Stomach (tissue), 9 donors: ENCODE measurements around the gene PLA2G4A. TPM values are rescaled to one million over a fixed set of nuclear protein-coding genes. Genes with fewer than 3 reads are reported as not detected.

ENCODE experiments used
- DNase-seq, 2 donors: peaks; one replicate each; pipeline versions ENCODE4 v3.0.0 to v3.0.0-alpha.2; 2013 to 2019
- H3K27ac ChIP-seq, 5 donors: fragments of 200-600 bp in 4 of 5; sonication (generic) in 4 of 5; one replicate each; pipeline ENCODE4 v1.5.1; 2013 to 2019; ENCODE audit warnings: mild to moderate bottlenecking in 1 of 5, moderate library complexity in 1 of 5
- H3K27me3 ChIP-seq, 3 donors: fragments of 200-600 bp; sonication (generic); one replicate each; pipeline ENCODE4 v1.5.1; 2017 to 2019; ENCODE audit warnings: mixed run types in 1 of 3
- H3K36me3 ChIP-seq, 4 donors: fragments of 200-600 bp; sonication (generic); 1 replicate in 3 of 4; 2 replicates in 1 of 4; pipeline ENCODE4 v1.5.1; 2016 to 2019
- H3K4me1 ChIP-seq, 4 donors: fragments of 200-600 bp; sonication (generic); one replicate each; pipeline ENCODE4 v1.5.1; 2016 to 2019
- H3K4me3 ChIP-seq, 4 donors: fragments of 200-600 bp; sonication (generic) in 3 of 4; one replicate each; pipeline ENCODE4 v1.5.1; 2016 to 2019; ENCODE audit warnings: mild to moderate bottlenecking in 1 of 4
- H3K9me3 ChIP-seq, 4 donors: fragments of 200-600 bp; sonication (generic); one replicate each; pipeline ENCODE4 v1.5.1; 2016 to 2019
- CTCF ChIP-seq, 7 experiments: fragments of 450-650 bp in 4 of 7; fragments of 200-600 bp in 3 of 7; sonication (generic) in 3 of 7; IDR thresholded peaks; one replicate each; pipeline ENCODE4 v1.5.1; 2016 to 2019; ENCODE audit warnings: antibody characterized with exemption in 7 of 7, control low read depth in 2 of 7, mild to moderate bottlenecking in 1 of 7
- EP300 ChIP-seq: sonication (generic); formaldehyde crosslinking; IDR thresholded peaks from one replicate; pipeline ENCODE4 v1.6.1; 2017; ENCODE audit warnings: antibody characterized with exemption
- POLR2AphosphoS5 ChIP-seq, 3 donors: sonication (generic); formaldehyde crosslinking; IDR thresholded peaks; one replicate each; pipeline ENCODE4 v1.6.1; 2016; ENCODE audit warnings: antibody characterized with exemption in 3 of 3
- WGBS, 5 donors: extraction: QIAGEN DNeasy Blood & Tissue Kit in 3 of 5; methylation state at CpG; one replicate each; pipeline versions ENCODE4 v1.1.5 to v1.1.7; 2013 to 2018; 5-methylcytosine and 5-hydroxymethylcytosine counted together
- intact Hi-C: fragments of 100-400 bp; cut with DNase I; formaldehyde crosslinking; loops from one replicate; pipeline ENCODE4 v1.15.1; 2023; ENCODE audit warnings: low total_unique reads
- polyA plus RNA-seq, 3 donors: library from polyadenylated mRNA; stranded (reverse); fragments of 200-250 nt; gene quantifications; one replicate each; pipeline ENCODE4 v1.2.3, GENCODE V29; 2013
- total RNA-seq, 5 donors: library from RNA; depleted of rRNA; stranded (reverse); fragments of >200 nt; gene quantifications; one replicate each; pipeline versions ENCODE4 v1.1.0 to v1.2.3, GENCODE V29; 2014 to 2016
- donor health status: healthy with polysubstance abuse.
- donor health status: Bipolar disorder and iron deficiency.
- donor health status: healthy.

The PLA2G4A gene
- total and polyA plus RNA-seq, 8 donors: 2.2 to 17.8 (median 6.8) TPM

GRCh38 chr1:187034501-187034900 lies 205.8 kb downstream of the PLA2G4A start:
- Histone ChIP-seq H3K4me1 (no peaks in the 10 kb centered on the region), H3K36me3 (no peaks in the 10 kb centered on the region), H3K27ac (no peak overlapping the region), H3K27me3 (no peaks in the 10 kb centered on the region), H3K9me3 (peaks cover 0 to 8% (median 4%) of the 10 kb centered on the region in 4 donors), H3K4me3 (no peak overlapping the region)
- intact Hi-C loops: no loop called here
- DNase-seq: no peak
- TF ChIP-seq CTCF (IDR thresholded peaks at IDR 0.05): no peak
- no peak for TF ChIP-seq POLR2AphosphoS5 (IDR thresholded peaks at IDR 0.05)
- TF ChIP-seq EP300: no peak

GRCh38 chr1:187037973-187038553 lies 209.3 kb downstream of the PLA2G4A start:
- no peak for DNase-seq
- intact Hi-C loops: no loop called here
- WGBS, 5 donors: 33 to 69% (median 62%) methylated on average over 1 of the region's 1 CpG
- Histone ChIP-seq H3K36me3 (no peaks in the 10 kb centered on the region), H3K4me3 (no peak overlapping the region), H3K4me1 (no peaks in the 10 kb centered on the region), H3K27ac (no peak overlapping the region), H3K27me3 (no peaks in the 10 kb centered on the region), H3K9me3 (no peaks in the 10 kb centered on the region)
- TF ChIP-seq EP300 (no peak), CTCF (IDR thresholded peaks at IDR 0.05) (no peak)

Other genes with a start within 250 kb of the PLA2G4A start
- gene PTGS2, start 148.5 kb upstream of the PLA2G4A start, total RNA-seq: 10 to 100 TPM in 3 of 5 donors, 1 to 10 TPM in 1, not detected in 1; 3.5 to 46.9 (median 22.9) TPM
- gene PTGS2, start 148.5 kb upstream of the PLA2G4A start, polyA plus RNA-seq: 1 to 10 TPM in 2 of 3 donors, under 1 TPM in 1; 0.65 to 4.6 (median 1.8) TPM